GM18909 (cell line): ENCODE measurements around the gene MCCC1.

Source experiments
- ATAC-seq: cut with Tn5 transposase; IDR thresholded peaks from one replicate; pipeline ENCODE4 v1.9.1; 2021; ENCODE audit warnings: mild to moderate bottlenecking; ENCODE audit not compliant: unreplicated experiment, poor library complexity

MCCC1 gene

GRCh38 chr3:183058351-183058750 is 40.9 kb downstream of the MCCC1 start:
- ATAC-seq, result no peak

GRCh38 chr3:183050706-183051105 is 48.6 kb downstream of the MCCC1 start:
- ATAC-seq, result no peak

- ATAC-seq, result no peak
These were observed 52.4 kb downstream of the MCCC1 start for GRCh38 chr3:183046883-183047282.

GRCh38 chr3:183044547-183045229 is 54.6 kb downstream of the MCCC1 start:
- ATAC-seq, result peak; percentile 98

GRCh38 chr3:183038757-183039156 is 60.5 kb downstream of the MCCC1 start:
- ATAC-seq, result peak; percentile 21

- ATAC-seq, result peak; percentile 85
These were observed 61.1 kb downstream of the MCCC1 start for GRCh38 chr3:183038221-183038620.

- no peak for ATAC-seq
These were observed 65.5 kb downstream of the MCCC1 start for GRCh38 chr3:183033746-183034145.

GRCh38 chr3:183032880-183033555 is 66.3 kb downstream of the MCCC1 start:
- no peak for ATAC-seq

GRCh38 chr3:183031826-183032225 is 67.5 kb downstream of the MCCC1 start:
- no peak for ATAC-seq

GRCh38 chr3:183028416-183028815 is 70.9 kb downstream of the MCCC1 start:
- no peak for ATAC-seq

GRCh38 chr3:183027276-183027675 is 72.0 kb downstream of the MCCC1 start:
- no peak for ATAC-seq

- ATAC-seq, result no peak
These were observed 76.3 kb downstream of the MCCC1 start for GRCh38 chr3:183022936-183023516.

GRCh38 chr3:183018421-183019192 is 80.7 kb downstream of the MCCC1 start:
- no peak for ATAC-seq

GRCh38 chr3:183015185-183015584 is 84.1 kb downstream of the MCCC1 start:
- no peak for ATAC-seq

GRCh38 chr3:183013856-183014255 is 85.4 kb downstream of the MCCC1 start:
- no peak for ATAC-seq

GRCh38 chr3:183013074-183013473 is 86.2 kb downstream of the MCCC1 start:
- no peak for ATAC-seq

- no peak for ATAC-seq
These were observed 90.5 kb downstream of the MCCC1 start for GRCh38 chr3:183008800-183009199.

- no peak for ATAC-seq
These were observed 91.0 kb downstream of the MCCC1 start for GRCh38 chr3:183008303-183008702.

GRCh38 chr3:183006396-183007002 is 92.8 kb downstream of the MCCC1 start:
- no peak for ATAC-seq

GRCh38 chr3:182999767-183000166 is 99.5 kb downstream of the MCCC1 start:
- ATAC-seq, result no peak
